Neural cell (in vitro differentiated cells): ENCODE results near the gene KAT2A. TPM values are rescaled to one million over a fixed set of nuclear protein-coding genes. Genes with fewer than 3 reads are reported as not detected.

Source experiments
- H2AFZ ChIP-seq: fragments of 200-600, 300-800 bp; sonication (generic), shearing (Covaris generic); 2 replicates; pipeline ENCODE4 v1.6.0; 2014; ENCODE audit warnings: low read depth, mild to moderate bottlenecking, antibody characterized with exemption, low read length, moderate library complexity
- H3F3A ChIP-seq: fragments of 200-600 bp; shearing (Covaris generic); 2 replicates; pipeline ENCODE4 v1.6.1; 2016; ENCODE audit warnings: mild to moderate bottlenecking, moderate library complexity, mixed read lengths, antibody characterized with exemption, low read length; ENCODE audit not compliant: insufficient read depth, poor library complexity, severe bottlenecking
- H3K27ac ChIP-seq: fragments of 200-600, 300-800 bp; sonication (generic), shearing (Covaris generic); 2 replicates; pipeline ENCODE4 v1.5.1; 2014; ENCODE audit warnings: mild to moderate bottlenecking, low read length, moderate library complexity
- H3K27me3 ChIP-seq: fragments of 300-800, 200-600 bp; sonication (generic), shearing (Covaris generic); 2 replicates; pipeline ENCODE4 v1.6.0; 2014; ENCODE audit warnings: mild to moderate bottlenecking, low read depth, low read length, moderate library complexity; ENCODE audit not compliant: insufficient read depth
- H3K36me3 ChIP-seq: fragments of 300-800, 200-600 bp; sonication (generic), shearing (Covaris generic); 2 replicates; pipeline ENCODE4 v1.5.1; 2014; ENCODE audit warnings: mild to moderate bottlenecking, antibody characterized with exemption, low read length, moderate library complexity; ENCODE audit not compliant: insufficient read depth
- H3K4me2 ChIP-seq: fragments of 300-800, 200-600 bp; sonication (generic), shearing (Covaris generic); 2 replicates; pipeline ENCODE4 v1.6.0; 2014; ENCODE audit warnings: mild to moderate bottlenecking, low read length
- H3K4me3 ChIP-seq: fragments of 300-800, 200-600 bp; sonication (generic), shearing (Covaris generic); 2 replicates; pipeline ENCODE4 v1.5.1; 2014; ENCODE audit warnings: mild to moderate bottlenecking, low read length, moderate library complexity
- H3K79me2 ChIP-seq: fragments of 200-600 bp; shearing (Covaris generic); replicated peaks from 2 replicates; pipeline ENCODE4 v1.6.0; 2014; ENCODE audit warnings: mild to moderate bottlenecking, low read length, moderate library complexity; ENCODE audit not compliant: insufficient read depth
- H3K9ac ChIP-seq: fragments of 300-800, 200-600 bp; sonication (generic), shearing (Covaris generic); 2 replicates; pipeline ENCODE4 v1.6.1; 2016; ENCODE audit warnings: mild to moderate bottlenecking, low read length, mixed read lengths
- H3K9me2 ChIP-seq: fragments of 200-600 bp; shearing (Covaris generic); 2 replicates; pipeline ENCODE4 v1.6.1; 2016; ENCODE audit warnings: mild to moderate bottlenecking, low read length, mixed read lengths; ENCODE audit not compliant: insufficient read depth
- H3K9me3 ChIP-seq: fragments of 200-600, 300-800 bp; sonication (generic), shearing (Covaris generic); 2 replicates; pipeline ENCODE4 v1.6.1; 2016; ENCODE audit warnings: mild to moderate bottlenecking, mixed run types, low read length, moderate library complexity, mixed read lengths
- H4K20me1 ChIP-seq: fragments of 200-600 bp; shearing (Covaris generic); 2 replicates; pipeline ENCODE4 v1.6.1; 2016; ENCODE audit warnings: mild to moderate bottlenecking, mixed run types; ENCODE audit not compliant: insufficient read depth
- CTCF ChIP-seq: fragments of 450-650 bp; IDR thresholded peaks from 2 replicates; pipeline ENCODE4 v1.5.1; 2014; ENCODE audit warnings: antibody characterized with exemption, mild to moderate bottlenecking, moderate library complexity; ENCODE audit not compliant: poor library complexity, severe bottlenecking
- EP300 ChIP-seq: fragments of 450-650 bp; conservative IDR thresholded peaks from 2 replicates; pipeline ENCODE4 v1.6.1; 2014; ENCODE audit warnings: antibody characterized with exemption, mild to moderate bottlenecking, moderate library complexity; ENCODE audit not compliant: poor library complexity, severe bottlenecking
- EZH2 ChIP-seq: fragments of 200-600, 300-800 bp; shearing (Covaris generic), sonication (generic); IDR thresholded peaks from 2 replicates; pipeline ENCODE4 v1.6.1; 2014; ENCODE audit warnings: antibody characterized with exemption, low read length, borderline replicate concordance, mild to moderate bottlenecking; ENCODE audit not compliant: insufficient read depth, poor library complexity, severe bottlenecking
- MXI1 ChIP-seq: fragments of 450-650 bp; conservative IDR thresholded peaks from 2 replicates; pipeline ENCODE4 v1.6.1; 2014; ENCODE audit warnings: antibody characterized with exemption, mild to moderate bottlenecking; ENCODE audit not compliant: poor library complexity, severe bottlenecking
- POLR2AphosphoS5 ChIP-seq: IDR thresholded peaks from 2 replicates; pipeline ENCODE4 v1.6.1; 2012
- RAD21 ChIP-seq: fragments of 450-650 bp; conservative IDR thresholded peaks from 2 replicates; pipeline ENCODE4 v1.6.1; 2014; ENCODE audit warnings: antibody characterized with exemption, mild to moderate bottlenecking, moderate library complexity
- REST ChIP-seq: IDR thresholded peaks from 2 replicates; pipeline ENCODE4 v1.6.1; 2012; ENCODE audit warnings: borderline replicate concordance
- SMC3 ChIP-seq: fragments of 450-650 bp; conservative IDR thresholded peaks from 2 replicates; pipeline ENCODE4 v1.6.1; 2014; ENCODE audit warnings: antibody characterized with exemption, mild to moderate bottlenecking, moderate library complexity; ENCODE audit not compliant: poor library complexity
- TAF1 ChIP-seq: IDR thresholded peaks from 2 replicates; pipeline ENCODE4 v1.6.1; 2012; ENCODE audit warnings: low read depth
- polyA plus RNA-seq: library from polyadenylated mRNA; depleted of rRNA; stranded (reverse); fragments of >200 nt; gene quantifications from 2 replicates; pipeline ENCODE4 v1.2.3, GENCODE V29; 2014

The KAT2A gene
- polyA plus RNA-seq, 1 donor from 2014 or later, result 39.9 TPM

GRCh38 chr17:42118126-42118510 lies 3.0 kb downstream of the KAT2A start:
- H3F3A ChIP-seq, result no peaks in the 10 kb centered on the region
- H3K4me2 ChIP-seq, result no peak overlapping the region
- no peak overlapping the region for H3K4me3 ChIP-seq
- no peak overlapping the region for H2AFZ ChIP-seq
- H3K9ac ChIP-seq, result no peak overlapping the region
- TF ChIP-seq EZH2, result no peak
- no peak for TF ChIP-seq TAF1
- TF ChIP-seq CTCF, result no peak
- TF ChIP-seq MXI1, result no peak
- no peak for TF ChIP-seq EP300
- no peak for TF ChIP-seq REST
- TF ChIP-seq SMC3, result no peak
- TF ChIP-seq RAD21, result no peak
- TF ChIP-seq POLR2AphosphoS5, result no peak
- no peaks in the 10 kb centered on the region for H3K36me3 ChIP-seq
- no peaks in the 10 kb centered on the region for H3K9me2 ChIP-seq
- no peaks in the 10 kb centered on the region for H3K79me2 ChIP-seq
- H3K9me3 ChIP-seq, result no peaks in the 10 kb centered on the region
- no peaks in the 10 kb centered on the region for H4K20me1 ChIP-seq
- no peak overlapping the region for H3K27ac ChIP-seq
- no peaks in the 10 kb centered on the region for H3K27me3 ChIP-seq

GRCh38 chr17:42117397-42118125 lies 3.6 kb downstream of the KAT2A start:
- Histone ChIP-seq H3K4me2 (no peak overlapping the region), H4K20me1 (no peaks in the 10 kb centered on the region), H3K9me2 (no peaks in the 10 kb centered on the region), H2AFZ (no peak overlapping the region), H3F3A (no peaks in the 10 kb centered on the region), H3K27ac (no peak overlapping the region), H3K9ac (no peak overlapping the region), H3K27me3 (no peaks in the 10 kb centered on the region), H3K79me2 (no peaks in the 10 kb centered on the region), H3K4me3 (no peak overlapping the region), H3K36me3 (no peaks in the 10 kb centered on the region), H3K9me3 (no peaks in the 10 kb centered on the region)
- TF ChIP-seq EZH2, result no peak
- no peak for TF ChIP-seq TAF1
- no peak for TF ChIP-seq MXI1
- TF ChIP-seq POLR2AphosphoS5, result no peak
- no peak for TF ChIP-seq CTCF
- TF ChIP-seq SMC3, result no peak
- TF ChIP-seq REST, result no peak
- TF ChIP-seq EP300, result no peak
- TF ChIP-seq RAD21, result no peak
